K562 (cell line): Measurements from ENCODE around the gene TRIAP1. TPM values are rescaled to one million over a fixed set of nuclear protein-coding genes. Genes with fewer than 3 reads are reported as not detected.

ENCODE experiments used
- CTCF ChIP-seq, 3 experiments: IDR thresholded peaks in 2 of 3; conservative IDR thresholded peaks in 1 of 3; 2 replicates each; pipeline ENCODE4 v1.5.1; 2011 to 2012; ENCODE audit warnings: low read length in 3 of 3, mild to moderate bottlenecking in 3 of 3, control low read depth in 2 of 3, improper control_type of control experiment in 1 of 3, inconsistent platforms in 1 of 3, low read depth in 1 of 3, mixed read lengths in 1 of 3, moderate library complexity in 1 of 3; ENCODE audit not compliant: insufficient read depth in 2 of 3
- EHMT2 ChIP-seq: fragments of 450-650 bp; IDR thresholded peaks from 2 replicates; pipeline ENCODE4 v1.6.1; 2018; ENCODE audit warnings: antibody characterized with exemption
- ETV6 ChIP-seq, 3 experiments: fragments of 150-350 bp in 1 of 3; sonication (generic) in 1 of 3; formaldehyde crosslinking in 1 of 3; IDR thresholded peaks; 2 replicates each; pipeline versions ENCODE4 v1.6.1 to v1.8.0; 2014 to 2022; ENCODE audit warnings: borderline replicate concordance in 2 of 3, low read depth in 2 of 3, antibody characterized with exemption in 1 of 3, low read length in 1 of 3, mild to moderate bottlenecking in 1 of 3, missing genetic modification reagents in 1 of 3
- HDAC2 ChIP-seq: fragments of 450-650 bp; IDR thresholded peaks from 2 replicates; pipeline ENCODE4 v1.6.1; 2016; ENCODE audit warnings: mild to moderate bottlenecking
- KAT7 ChIP-seq: sonication (generic); formaldehyde crosslinking; IDR thresholded peaks from 2 replicates; pipeline ENCODE4 v1.8.0; 2022; ENCODE audit warnings: missing genetic modification reagents, mild to moderate bottlenecking, borderline replicate concordance
- MYC ChIP-seq, 2 experiments: fragments of 250-450 bp in 1 of 2; sonication (Bioruptor Pico) in 1 of 2; IDR thresholded peaks; 2 replicates each; pipeline versions ENCODE4 v1.5.1 to v1.6.1; 2012 to 2021; ENCODE audit warnings: low read depth in 2 of 2, borderline replicate concordance in 1 of 2, improper control_type of control experiment in 1 of 2, low read length in 1 of 2, mild to moderate bottlenecking in 1 of 2, moderate library complexity in 1 of 2
- NFATC3 ChIP-seq: fragments of 450-650 bp; IDR thresholded peaks from 2 replicates; pipeline ENCODE4 v1.6.1; 2017; ENCODE audit warnings: mild to moderate bottlenecking
- NFYB ChIP-seq: IDR thresholded peaks from 2 replicates; pipeline ENCODE4 v1.6.1; 2011; ENCODE audit warnings: mild to moderate bottlenecking, moderate library complexity; ENCODE audit not compliant: insufficient read length; ENCODE audit errors: extremely low read depth
- NKRF ChIP-seq: fragments of 450-650 bp; IDR thresholded peaks from 2 replicates; pipeline ENCODE4 v1.6.1; 2016; ENCODE audit warnings: borderline replicate concordance
- PRMT5 ChIP-seq: sonication (generic); formaldehyde crosslinking; IDR thresholded peaks from 2 replicates; pipeline ENCODE4 v1.5.0; 2020; ENCODE audit warnings: missing genetic modification reagents
- RBM14 ChIP-seq: fragments of 200-400 bp; formaldehyde crosslinking; IDR thresholded peaks from 2 replicates; pipeline ENCODE4 v1.6.1; 2018; ENCODE audit warnings: low read depth, mild to moderate bottlenecking, low read length, moderate library complexity, borderline replicate concordance; ENCODE audit not compliant: insufficient read depth
- SMC3 ChIP-seq: conservative IDR thresholded peaks from 2 replicates; pipeline ENCODE4 v1.6.1; 2011; ENCODE audit warnings: low read depth, low read length, improper control_type of control experiment; ENCODE audit not compliant: insufficient read depth
- TCF3 ChIP-seq: sonication (generic); formaldehyde crosslinking; IDR thresholded peaks from 2 replicates; pipeline ENCODE4 v1.4.0; 2020; ENCODE audit warnings: mild to moderate bottlenecking, missing genetic modification reagents
- TCF7L2 ChIP-seq: fragments of 150-350 bp; IDR thresholded peaks from 2 replicates; pipeline ENCODE4 v1.6.1; 2016; ENCODE audit warnings: low read depth, mild to moderate bottlenecking, low read length, moderate library complexity
- TRIM25 ChIP-seq: fragments of 450-650 bp; IDR thresholded peaks from 2 replicates; pipeline ENCODE4 v1.7.0; 2016; ENCODE audit warnings: borderline replicate concordance
- ZNF140 ChIP-seq: fragments of 250-450 bp; sonication (Bioruptor Pico); IDR thresholded peaks from 2 replicates; pipeline ENCODE4 v1.8.0; 2021; ENCODE audit warnings: moderate library complexity, mild to moderate bottlenecking, inconsistent platforms
- ZNF589 ChIP-seq: fragments of 200-800 bp; sonication (Bioruptor generic); IDR thresholded peaks from 2 replicates; pipeline ENCODE4 v1.6.1; 2016; ENCODE audit warnings: low read depth, missing genetic modification characterization, missing compliant biosample characterization
- ZNF77 ChIP-seq: fragments of 250-450 bp; sonication (Bioruptor Pico); IDR thresholded peaks from 2 replicates; pipeline ENCODE4 v1.5.0; 2020
- polyA plus RNA-seq, 8 experiments: library from polyadenylated mRNA; depleted of rRNA in 4 of 8; stranded (reverse) in 5 of 8; unstranded in 3 of 8; fragments of >200 nt; fragmentation: Nextera tagmentation in 2 of 8; fragmentation: Illumina TruSeq in 1 of 8; extraction: Ambion mirVana in 2 of 8; extraction: Trizol in 1 of 8; gene quantifications; 2 replicates each; pipeline versions ENCODE4 v1.2.1 to v1.2.3, GENCODE V29; 2011 to 2014; ENCODE audit warnings: inconsistent platforms in 1 of 8, missing spikeins in 1 of 8
- total RNA-seq, 7 experiments: library from RNA; depleted of rRNA in 6 of 7; stranded (reverse); fragments of >200 nt in 6 of 7; fragmentation: Illumina TruSeq in 2 of 7; extraction: Trizol in 2 of 7; gene quantifications; 2 replicates each; pipeline versions ENCODE4 v1.2.1 to v1.2.3, GENCODE V29; 2011 to 2021; ENCODE audit warnings: low replicate concordance in 1 of 7
- TF ChIP-seq, protein P1 (sequence below): fragments of 450-650 bp; formaldehyde crosslinking; IDR thresholded peaks from 2 replicates; pipeline ENCODE4 v1.4.0; 2022; ENCODE audit warnings: missing genetic modification characterization

TRIAP1 gene
- total and polyA plus RNA-seq, 9 of the 15 experiments (the other 6 are each of a cell fraction or from before 2014, with no cell fraction given): 37.3 to 354 (median 65.4) TPM

DNA sequence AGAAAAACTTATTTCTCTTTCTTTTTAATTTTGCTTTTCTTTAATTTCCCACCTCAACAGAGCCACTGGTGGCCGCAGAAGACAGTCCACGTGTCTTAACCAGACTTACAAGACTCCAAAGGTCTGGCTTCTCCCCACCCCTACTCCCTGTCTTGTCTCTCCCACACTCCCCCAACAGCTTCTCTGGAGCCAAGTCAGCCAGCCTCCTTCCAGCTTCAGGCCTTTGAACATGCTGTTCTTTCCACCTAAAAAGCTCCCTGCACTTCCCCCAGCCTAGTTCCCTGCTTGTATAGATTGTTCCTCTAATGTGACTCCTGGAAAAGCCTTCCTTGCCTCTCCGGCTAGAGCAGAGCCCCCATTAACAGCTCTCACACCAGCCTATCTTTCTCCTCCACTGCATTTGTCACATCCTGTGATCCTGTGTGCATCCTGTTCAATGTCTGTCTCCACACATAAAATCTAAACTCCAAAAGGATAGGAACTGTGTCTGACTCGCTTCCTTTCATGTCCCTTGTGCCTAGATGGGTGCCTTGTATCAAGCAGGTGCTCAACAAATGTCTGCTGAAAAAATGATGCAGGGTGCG, 42.0 kb upstream of the TRIAP1 start (continued):
- TF ChIP-seq CTCF (IDR thresholded peaks at IDR 0.05 in 2 of 3, conservative IDR thresholded peaks at IDR 0.05 in 1 of 3; ENCODE audit: insufficient read depth in 2 of 3, low read depth in 1 of 3, low read length in 3 of 3) (no peak), MYC (IDR thresholded peaks at IDR 0.05; ENCODE audit: low read depth, low read length) (0 out of 2 replicates have a peak, but pooled peaks have one; percentile 3), MYC (CRISPR knock-in tag; IDR thresholded peaks at IDR 0.05; ENCODE audit: borderline replicate concordance, low read depth) (no peak), ZNF140 (CRISPR knock-in tag) (no peak), TCF7L2 (no peak), RBM14 (no peak), TCF3 (CRISPR knock-in tag) (peak; percentile 11; the same call in 1 of the 2 replicates), NFATC3 (no peak), PRMT5 (CRISPR knock-in tag) (no peak), NKRF (no peak), ETV6 (IDR thresholded peaks at IDR 0.05; ENCODE audit: borderline replicate concordance in 1 of 2, low read depth in 2 of 2, low read length in 1 of 2) (no peak), ETV6 (CRISPR knock-in tag; IDR thresholded peaks at IDR 0.05; ENCODE audit: borderline replicate concordance) (no peak), ZNF589 (CRISPR knock-in tag) (no peak), TRIM25 (no peak), HDAC2 (no peak), ZNF77 (CRISPR knock-in tag) (no peak), SMC3 (no peak), KAT7 (no peak), EHMT2 (no peak), NFYB (no peak)
- TF ChIP-seq, protein P1, sequence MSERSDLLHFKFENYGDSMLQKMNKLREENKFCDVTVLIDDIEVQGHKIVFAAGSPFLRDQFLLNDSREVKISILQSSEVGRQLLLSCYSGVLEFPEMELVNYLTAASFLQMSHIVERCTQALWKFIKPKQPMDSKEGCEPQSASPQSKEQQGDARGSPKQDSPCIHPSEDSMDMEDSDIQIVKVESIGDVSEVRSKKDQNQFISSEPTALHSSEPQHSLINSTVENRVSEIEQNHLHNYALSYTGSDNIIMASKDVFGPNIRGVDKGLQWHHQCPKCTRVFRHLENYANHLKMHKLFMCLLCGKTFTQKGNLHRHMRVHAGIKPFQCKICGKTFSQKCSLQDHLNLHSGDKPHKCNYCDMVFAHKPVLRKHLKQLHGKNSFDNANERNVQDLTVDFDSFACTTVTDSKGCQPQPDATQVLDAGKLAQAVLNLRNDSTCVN (CRISPR knock-in tag): no peak
